NCI-H146 treated with DMSO at 0.1 percent for 48 hours (cell line): ENCODE data around the gene PTPRG.

Experiments
- DNase-seq: peaks from one replicate; lab custom pipeline; 2025; ENCODE audit not compliant: unreplicated experiment; lab: John Stamatoyannopoulos, UW

Gene PTPRG

DNA sequence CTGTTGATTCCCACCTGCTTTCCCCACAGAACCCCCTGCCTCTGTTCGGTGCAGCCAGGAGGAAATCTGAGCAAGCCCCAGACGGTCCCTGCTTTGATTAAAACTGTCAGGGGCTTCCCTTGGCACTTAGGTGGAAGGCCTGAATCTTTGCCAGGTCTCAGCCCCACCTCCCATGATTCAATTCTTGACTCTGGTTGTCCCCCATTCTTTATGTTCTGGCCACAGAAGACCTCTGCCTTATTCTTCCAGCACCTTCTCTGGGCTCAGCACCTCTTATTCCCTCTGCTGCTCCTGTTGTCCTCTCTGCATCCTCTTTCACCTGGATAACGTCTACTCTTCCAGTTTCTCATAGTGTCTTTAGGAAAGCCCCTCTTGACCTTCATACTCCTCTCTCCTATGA, 349.4 kb downstream of the PTPRG start:
- DNase-seq, result no peak

DNA sequence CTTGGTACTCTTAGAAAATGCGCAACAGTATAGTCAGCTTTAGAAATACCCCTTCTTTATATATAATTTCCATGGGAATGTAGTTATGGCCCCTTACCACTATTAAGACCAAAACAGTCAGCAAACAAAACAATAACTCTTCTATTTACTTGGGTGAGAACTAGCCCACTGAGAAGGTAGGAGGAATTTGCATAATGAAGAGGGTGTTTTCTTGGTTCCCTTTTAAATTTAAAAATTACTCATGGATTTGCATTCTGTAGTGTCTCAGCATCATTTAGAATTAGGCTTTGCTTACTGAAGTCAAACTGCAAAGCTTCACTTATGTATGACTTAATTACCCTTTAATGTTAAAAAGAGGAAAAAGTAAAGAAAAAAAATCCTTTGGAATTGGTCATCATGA, 350.8 kb downstream of the PTPRG start:
- no peak for DNase-seq

DNA sequence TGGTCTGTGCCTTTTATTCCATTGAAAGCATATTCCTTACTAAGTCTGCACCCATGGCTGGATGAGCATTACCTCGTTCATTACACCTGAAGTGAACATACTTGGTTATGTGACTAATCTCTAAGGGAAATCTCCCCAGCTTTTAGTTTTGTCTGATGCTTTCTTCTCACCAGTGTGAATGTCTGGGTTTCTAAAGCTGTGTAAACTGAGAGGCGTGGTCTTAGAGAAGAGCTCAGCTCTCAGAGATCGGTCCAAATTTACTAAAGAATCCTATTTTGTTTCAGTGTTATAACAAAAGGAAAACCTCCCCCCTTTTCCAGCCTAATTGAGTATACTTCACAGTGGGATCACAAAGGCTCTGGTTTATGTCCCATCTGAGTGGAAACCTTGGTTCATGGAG, 352.3 kb downstream of the PTPRG start:
- DNase-seq, result no peak

DNA sequence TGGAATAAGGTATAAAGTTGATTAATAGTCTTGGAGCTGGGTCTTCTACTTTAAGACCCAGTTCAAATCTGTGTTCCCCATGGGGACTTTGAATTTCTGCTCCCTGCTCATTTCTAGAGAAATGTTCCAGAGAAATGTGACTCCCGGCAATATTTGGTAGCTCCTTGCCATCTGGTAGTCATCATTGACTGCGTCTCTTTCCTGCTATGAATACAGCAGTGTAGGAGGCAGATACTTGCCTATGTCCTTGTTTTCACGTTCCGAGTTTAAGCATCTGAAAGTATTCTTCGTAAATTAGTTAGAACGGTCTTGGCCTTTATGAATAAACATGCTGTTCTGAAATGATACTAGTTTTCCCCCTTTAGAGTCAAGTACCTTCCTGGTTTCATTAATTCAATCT, 352.9 kb downstream of the PTPRG start:
- no peak for DNase-seq

DNA sequence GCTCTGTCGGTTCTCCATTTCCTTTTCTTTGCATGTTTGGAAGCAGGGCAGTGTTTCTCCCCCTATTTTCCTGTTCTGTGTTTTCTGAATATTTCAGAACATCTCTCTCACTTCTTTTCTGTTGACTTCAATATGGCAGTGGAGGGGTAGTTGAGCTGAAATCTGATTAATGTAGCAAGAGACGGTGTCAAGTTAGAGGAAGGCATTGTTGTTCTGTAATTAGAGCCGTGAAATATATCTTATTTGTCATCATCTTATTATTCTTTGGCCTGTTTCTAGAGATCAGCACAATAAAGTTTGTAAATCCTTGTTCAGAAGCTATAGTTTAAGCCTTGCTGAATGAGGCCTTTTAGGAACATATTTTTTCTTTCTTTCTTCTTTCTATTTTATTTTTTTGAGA, 353.9 kb downstream of the PTPRG start:
- DNase-seq, result no peak

DNA sequence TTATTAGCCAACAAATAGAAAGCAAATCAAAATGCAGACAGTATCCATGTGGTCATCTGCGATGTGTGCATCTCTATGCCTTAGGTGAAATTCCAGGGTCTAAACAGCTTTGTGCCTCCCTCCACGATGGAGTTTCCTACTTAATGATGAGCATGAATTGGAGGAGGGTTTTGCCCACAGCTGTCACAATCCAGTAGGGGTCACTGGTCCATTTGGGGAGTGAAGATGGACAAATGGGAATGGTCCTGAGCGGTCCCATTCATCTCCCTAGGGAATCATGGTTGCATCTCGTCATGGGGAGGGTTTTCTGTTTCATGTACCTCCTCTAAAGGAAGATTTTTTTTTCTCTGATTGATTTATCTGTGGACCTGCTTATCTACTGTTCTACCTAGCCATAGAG, 358.0 kb downstream of the PTPRG start:
- DNase-seq, result peak; percentile 34

DNA sequence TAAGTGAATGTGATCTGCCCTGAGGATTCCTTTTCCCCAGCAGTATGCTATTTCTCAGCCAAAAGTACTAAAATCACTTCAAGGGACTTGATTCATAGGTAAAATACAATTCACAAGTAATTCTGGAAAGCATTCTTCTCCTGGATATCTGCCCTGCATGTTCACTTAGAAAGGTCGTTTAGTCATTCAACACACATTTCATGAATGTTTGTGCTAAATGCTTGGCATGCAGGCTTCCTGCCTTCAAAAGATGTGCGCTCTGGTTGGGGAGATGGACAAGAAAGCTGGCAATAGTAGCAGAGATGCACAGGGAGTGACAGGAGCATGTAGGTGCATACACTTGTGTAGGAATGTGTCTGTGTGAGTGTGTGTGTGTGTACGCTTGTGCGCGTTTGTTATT, 360.7 kb downstream of the PTPRG start:
- no peak for DNase-seq

DNA sequence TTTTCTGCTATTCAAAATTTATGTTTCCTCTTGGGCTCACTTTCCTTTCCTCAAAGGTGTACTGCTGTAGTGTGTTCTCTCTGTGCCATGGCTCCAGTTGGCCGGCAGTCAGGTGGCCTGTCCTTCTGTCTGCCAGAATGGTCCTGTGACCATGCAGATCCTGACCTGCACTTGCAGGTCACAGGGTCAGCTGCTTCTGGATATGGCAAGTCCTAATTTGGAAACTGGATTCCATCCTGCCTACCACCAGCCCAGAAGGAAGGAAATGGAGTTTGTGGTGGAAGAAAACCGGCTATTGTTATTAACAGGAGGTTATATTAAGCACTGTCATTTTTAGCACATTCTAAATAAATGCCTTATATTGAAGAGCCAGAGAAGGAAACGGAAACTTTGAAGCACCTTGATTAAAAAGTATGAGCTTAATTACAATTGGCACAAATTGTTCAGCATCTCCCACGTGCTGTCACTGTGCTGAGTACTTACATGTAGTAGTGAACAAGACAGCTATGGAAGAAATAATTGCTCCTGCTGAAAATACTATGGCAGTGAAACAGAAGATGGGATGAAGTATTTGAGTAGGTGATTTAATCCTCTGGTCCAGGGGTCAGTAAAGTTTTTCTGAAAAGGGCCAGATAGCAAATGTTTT, 362.8 kb downstream of the PTPRG start:
- DNase-seq, result no peak

DNA sequence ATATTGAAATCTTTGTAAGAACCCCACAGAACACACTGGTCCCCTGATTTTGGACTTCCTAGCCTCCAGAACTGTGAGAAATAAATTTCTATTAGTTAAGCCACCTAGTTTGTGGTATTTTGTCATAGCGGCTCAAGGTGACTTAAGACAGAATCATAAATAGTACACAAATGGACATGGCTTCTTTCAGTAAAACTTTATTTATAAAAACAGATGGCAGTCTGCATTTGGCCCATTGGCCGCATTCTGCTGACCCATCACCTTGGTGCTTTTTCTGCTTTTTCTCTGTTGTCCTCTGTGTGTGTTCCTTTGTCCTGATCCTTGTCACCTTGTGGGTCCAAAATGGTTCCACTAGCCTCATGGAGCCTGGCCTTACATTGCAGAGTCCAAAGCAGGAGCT, 363.6 kb downstream of the PTPRG start:
- DNase-seq, result no peak

DNA sequence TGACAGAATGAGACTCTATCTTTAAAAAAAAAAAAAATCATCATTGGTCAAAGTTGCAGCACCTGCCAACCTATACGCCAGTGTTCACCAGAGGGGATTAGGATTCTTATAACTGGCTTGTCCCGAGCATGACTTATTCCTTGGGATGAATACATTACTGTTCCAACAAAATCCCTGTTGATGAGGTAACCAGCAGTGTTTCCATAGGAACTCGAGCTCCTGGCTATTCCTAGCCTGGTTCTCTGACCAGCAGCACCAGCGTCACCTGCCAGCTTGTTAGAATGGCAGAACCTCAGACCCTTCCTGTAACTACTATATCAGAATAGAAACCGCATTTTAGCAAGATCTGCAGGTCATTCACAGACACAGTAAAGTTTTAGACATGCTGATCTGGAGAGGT, 364.4 kb downstream of the PTPRG start:
- no peak for DNase-seq

DNA sequence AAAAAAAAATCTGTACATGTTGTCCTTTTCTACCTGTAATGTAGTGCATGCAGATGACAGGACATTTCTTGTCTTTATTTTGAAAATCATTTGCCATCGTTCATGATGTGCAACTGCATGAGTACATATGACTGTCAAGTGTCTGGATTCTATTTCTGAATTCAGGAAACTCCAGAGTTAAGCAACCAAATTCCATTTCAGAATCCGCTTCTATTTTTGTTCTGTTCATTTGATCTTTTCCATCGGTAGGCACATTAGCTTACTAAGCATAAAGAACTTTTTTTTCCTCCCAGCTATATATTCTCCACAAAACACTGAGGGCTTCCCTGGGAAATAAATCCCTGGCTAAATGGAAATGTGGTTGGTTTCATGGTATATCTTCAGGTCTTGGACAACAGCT, 365.6 kb downstream of the PTPRG start:
- DNase-seq, result no peak

DNA sequence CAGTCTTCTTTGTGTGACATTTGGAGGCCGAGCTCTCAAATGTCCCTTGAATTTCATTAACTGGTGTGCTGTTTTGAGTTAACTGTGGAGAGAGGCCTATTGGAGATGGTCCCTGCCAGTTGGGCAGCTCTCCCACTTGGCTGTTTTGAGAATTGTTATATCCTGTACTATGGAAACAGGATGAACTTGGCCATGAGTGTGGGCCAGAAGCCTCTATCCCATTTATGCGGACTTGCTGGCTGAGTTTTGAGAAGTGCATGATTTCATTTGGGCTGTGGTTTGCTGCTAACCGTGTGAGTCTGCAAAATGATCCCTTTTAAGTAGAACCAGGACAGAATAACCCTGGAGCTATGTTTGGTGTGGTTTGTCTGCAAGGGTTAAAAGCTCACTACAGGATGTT, 366.0 kb downstream of the PTPRG start:
- DNase-seq, result no peak

DNA sequence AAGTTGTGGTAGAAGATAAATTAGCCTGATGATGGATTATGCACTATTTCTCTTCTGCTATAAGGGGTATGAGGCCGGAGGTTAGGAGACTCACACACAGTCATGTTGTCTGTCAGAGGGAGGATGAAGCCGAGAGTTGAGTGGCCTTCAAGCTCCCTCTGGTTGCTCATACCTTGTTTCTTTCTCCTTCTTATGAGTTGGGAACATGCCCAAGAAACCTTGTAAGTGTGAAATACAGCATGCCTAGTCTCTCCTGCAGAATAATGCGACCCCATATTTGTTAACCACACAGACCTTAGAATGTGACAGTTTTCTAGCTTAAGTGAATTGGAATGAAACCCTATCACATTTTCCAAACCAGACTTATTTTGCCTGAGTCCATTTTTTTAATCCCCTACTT, 366.7 kb downstream of the PTPRG start:
- DNase-seq, result no peak

DNA sequence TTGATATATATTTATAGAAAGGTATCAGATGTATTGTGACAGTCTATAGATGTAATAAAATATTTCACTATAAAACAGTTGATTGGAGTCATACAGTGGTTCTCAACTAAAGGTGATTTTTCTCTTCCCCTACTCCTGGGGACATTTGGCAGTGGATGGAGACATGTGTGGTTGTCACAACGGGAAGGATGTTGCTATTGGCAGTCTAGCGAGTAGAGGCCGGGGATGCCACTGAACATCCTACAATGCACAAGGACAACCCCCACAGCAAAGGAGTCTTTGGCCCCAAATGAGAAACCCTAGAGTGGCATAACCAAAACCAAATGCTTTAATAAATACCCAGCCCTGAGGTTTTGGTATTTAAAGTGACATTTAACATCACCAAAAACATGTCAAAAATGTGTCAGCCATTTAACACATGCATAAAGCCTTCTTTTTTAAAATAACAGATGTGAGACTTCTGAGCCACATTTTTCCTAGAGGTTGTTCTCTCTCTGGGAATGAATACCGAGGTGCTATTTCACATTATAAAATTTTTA, 367.5 kb downstream of the PTPRG start:
- no peak for DNase-seq

DNA sequence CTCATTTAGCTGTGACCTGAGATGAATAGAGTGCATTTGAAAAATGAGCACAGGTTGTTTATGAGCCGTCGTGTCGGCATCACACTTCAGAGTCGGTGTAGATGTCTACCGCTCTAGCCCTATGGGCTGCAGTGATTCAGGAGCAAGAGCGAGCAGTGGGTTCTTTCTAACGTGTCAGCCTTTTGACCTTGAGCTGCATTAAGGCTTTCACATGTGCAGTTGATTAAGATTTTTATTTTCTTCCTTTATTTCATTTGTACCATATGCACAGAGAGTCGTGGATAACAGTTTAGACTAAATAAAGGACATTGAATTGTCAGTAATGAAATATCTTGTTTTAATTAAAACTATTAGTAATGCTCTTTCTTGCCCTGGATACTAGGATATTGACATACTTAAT, 368.2 kb downstream of the PTPRG start:
- no peak for DNase-seq

DNA sequence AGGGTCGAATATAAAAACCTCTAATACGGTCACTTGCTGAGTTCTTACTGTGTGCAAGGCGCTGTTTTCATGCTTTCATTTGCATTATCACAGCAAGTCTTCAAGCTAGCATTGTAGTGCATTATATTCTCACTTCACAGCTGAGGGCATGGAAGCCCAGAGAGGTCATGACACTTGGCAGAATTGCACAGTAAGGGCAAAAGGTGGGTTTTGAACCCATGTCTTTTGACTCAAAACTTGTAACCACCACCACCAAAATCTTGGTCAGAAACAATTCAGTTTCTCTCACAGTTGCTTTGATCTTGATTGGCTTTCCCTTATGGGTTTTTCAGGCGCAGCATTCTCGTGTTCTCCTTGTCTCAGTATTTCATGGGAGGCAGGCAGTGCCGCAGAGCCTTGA, 371.1 kb downstream of the PTPRG start:
- no peak for DNase-seq

DNA sequence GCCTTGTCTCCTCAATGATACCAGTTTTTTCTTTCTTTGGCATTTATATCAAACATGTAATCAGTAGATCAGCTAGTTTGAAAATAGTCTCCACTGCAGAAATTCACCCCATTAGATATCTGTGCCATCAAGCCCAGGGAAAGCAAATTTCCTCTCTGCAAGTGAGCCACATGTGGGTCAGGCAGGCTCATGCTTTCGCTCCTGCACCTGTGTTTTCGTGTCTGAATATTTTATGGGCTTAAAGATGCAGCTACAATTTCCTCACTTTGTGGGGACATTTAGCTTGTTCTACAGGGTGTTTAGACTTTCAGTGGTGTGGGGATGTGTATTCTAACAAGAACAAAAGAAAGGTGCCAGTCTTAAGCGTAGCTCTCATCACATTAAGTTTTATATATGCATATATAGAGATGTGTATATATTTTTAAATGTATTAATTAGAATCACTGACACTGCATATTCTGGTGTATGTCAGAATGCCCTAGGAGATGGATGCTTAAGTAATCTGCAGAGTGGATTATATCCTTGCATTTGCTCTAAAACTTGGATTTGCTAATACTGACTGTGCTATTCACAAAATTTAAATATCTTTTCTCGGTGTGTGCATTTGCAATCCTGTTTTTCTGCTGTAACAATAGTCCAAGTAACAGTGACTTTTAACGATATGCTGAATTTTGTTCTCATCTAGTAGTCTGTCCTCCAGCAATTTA, 372.6 kb downstream of the PTPRG start:
- no peak for DNase-seq

DNA sequence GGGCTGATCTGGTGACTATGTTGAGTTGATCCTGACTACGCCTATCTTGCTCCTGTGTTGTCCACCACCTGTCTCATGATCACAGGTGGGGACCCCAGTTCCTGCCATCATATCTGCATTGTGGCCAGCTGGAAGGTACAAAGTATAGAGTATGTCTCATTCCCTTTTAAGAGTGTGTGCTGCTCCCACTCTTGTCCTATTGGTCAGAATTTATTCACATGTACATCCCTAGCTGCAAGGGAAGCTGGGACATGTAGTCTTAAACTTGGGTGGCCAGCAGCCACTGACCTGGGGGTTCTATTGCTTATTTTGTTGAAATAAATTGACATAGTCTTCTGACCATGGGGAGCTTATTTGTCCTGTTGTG, 373.1 kb downstream of the PTPRG start:
- no peak for DNase-seq

DNA sequence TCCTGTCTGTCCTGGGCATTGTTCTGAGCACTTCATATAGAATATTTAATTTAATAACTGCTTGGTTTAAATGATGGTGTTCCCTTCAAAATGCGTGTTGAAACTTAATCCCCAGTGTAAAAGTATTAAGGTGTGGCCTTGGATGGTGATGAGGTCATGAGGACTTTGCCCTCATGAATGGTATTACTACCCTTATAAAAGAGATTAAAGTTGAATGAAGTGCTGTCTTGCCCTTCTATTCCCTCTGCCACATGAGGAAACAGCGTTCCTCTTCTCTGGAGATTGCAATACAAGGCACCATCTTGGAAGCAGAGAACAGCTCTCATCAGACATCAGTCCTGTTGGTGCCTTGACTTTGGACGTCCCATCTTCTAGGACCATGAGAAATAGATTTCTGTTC, 374.4 kb downstream of the PTPRG start:
- no peak for DNase-seq

DNA sequence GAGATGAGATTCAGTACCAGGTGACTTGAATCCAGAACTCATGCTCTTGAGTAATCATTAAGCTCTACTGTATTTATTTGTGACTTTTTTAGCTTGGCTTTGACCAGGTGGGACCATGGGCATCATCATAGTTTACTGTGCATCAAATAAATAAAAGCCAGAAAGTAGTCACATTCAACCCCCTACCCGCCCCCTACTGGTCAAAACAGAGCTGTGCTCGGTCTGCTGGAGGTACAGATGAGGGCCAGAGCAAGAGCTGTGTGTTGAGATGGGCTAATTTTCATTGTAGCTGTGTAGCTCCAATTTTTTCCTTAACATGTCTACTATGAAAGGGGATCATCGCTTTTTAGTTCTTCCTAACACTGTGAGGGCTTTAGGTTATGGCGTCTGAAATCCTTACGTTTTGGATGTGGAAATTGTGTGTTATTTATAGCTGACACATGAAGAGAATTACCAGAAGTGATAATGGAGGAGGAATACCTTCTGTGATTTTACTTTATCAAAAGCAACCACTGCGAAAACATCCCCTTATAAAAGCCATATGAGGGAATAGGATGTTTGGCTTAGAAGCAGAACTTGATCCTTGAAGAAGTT, 375.1 kb downstream of the PTPRG start:
- no peak for DNase-seq

DNA sequence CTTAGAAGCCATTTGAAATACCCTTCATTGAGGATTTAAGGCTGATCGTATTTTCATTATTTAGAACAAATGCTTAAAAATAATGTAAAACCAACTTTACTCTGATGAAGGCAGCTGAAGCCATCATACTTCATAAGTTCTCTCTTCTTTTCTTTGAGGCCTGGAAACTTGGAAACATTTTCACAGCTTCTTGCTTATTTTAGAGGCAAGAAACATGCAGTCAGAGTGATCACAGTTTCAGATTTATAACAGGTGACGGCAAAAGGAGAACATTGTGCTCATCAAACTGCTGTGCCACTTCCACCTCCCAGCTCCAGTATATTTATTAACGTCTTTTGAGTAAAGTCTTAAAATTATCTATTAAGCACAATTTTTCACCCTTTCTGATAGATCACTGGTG, 376.1 kb downstream of the PTPRG start:
- no peak for DNase-seq

DNA sequence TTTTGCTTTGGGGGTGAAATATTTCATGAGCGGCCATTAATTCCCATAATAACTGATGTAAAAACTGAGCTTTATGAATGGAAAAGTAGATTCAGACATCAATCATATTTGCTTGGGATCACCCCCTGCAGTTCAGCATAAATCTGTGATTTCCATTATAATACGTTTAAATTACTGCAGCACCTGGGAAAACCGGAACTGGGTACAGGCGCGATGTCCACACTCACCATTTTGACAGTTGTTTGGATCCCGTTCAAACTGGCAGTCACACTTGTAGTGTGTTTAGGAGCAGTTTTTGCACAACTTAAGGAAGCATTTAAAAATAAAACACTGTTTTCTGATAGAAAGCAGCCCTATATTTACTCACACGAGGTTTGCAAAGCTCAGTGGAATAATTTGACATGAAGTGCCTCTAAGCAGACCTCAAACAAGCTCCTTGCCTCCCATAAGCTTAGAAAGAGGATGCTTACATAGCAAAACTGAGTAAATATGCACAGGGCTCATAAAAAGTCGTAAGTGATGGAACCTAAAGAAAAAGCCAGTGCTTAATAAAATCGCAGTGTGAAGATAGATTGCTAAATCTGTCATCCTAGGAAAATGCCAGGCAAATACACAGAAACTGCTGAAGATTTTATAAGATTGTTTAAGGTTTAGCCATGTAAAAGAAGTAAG, 377.6 kb downstream of the PTPRG start:
- peak; percentile 62 for DNase-seq
